ENCODE measurements around the gene GEN1.

The GEN1 gene

DNA sequence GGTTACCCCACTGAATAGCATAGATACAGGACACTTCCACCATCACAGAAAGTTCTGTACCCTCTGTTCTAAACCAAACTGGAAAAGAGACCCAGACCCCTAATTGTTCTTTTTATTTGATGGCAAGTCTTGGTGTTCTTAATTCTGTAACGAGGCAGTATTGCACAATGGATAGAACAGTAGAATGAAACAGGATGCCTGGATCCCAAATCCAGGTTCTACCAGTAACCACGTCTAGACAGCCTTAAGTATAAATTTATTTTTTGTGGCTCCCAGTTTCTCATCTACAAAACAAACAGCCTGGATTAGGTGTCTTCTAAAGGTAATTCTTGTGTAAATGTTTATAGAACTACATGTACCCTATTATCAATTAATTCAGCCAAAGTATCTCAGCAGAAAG lies 24.1 kb upstream of the GEN1 start:
- Histone ChIP-seq H3K9me2 (replicated peaks; ENCODE audit: insufficient read depth, low read length) (no peaks in the 10 kb centered on the region), H4K20me1 (ENCODE audit: insufficient read depth, low read length) (no peaks in the 10 kb centered on the region), H3K9ac (ENCODE audit: low read length) (no peak overlapping the region), H3K4me3 (ENCODE audit: low read length) (no peak overlapping the region), H3K4me2 (ENCODE audit: low read depth, low read length) (no peak overlapping the region), H3K9me3 (replicated peaks; ENCODE audit: insufficient read depth, low read length) (no peaks in the 10 kb centered on the region), H3K27me3 (replicated peaks; ENCODE audit: insufficient read depth, low read length) (no peaks in the 10 kb centered on the region), H3K4me1 (ENCODE audit: low read length) (no peaks in the 10 kb centered on the region), H3K36me3 (replicated peaks; ENCODE audit: insufficient read depth, low read length) (peaks cover 3% of the 10 kb centered on the region; the same call in 1 of the 2 replicates), H3K79me2 (ENCODE audit: low read length) (no peaks in the 10 kb centered on the region), H3K27ac (ENCODE audit: low read length) (no peak overlapping the region), H2AFZ (ENCODE audit: low read length) (no peak overlapping the region), H3F3A (ENCODE audit: insufficient read depth, low read length) (no peaks in the 10 kb centered on the region)
- TF ChIP-seq CTCF (IDR thresholded peaks at IDR 0.05; ENCODE audit: low read length) (no peak), EZH2phosphoT487 (IDR thresholded peaks at IDR 0.05; ENCODE audit: low read length) (no peak), EZH2 (optimal IDR thresholded peaks at IDR 0.05; ENCODE audit: low read depth, low read length) (no peak)
- no peak for DNase-seq

DNA sequence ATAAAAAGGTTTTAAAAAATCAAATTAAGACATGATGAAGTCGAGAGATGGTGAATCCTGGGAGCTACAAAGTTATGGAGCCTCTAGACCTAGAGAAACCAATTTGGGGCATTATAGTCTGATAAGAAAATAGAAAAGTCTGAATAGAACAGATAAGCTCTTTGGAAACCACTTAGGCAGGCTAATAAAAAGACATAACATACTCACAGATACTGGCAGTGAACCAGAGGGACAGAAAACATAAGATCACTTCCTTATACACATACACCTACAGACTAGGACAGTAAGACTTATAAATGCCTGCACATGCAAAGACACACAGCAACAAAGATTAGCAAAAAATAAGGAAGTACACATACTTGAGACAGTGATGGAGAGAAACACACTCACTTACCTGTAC lies 20.3 kb upstream of the GEN1 start:
- Histone ChIP-seq H3K9ac (ENCODE audit: low read length) (no peak overlapping the region), H3F3A (ENCODE audit: insufficient read depth, low read length) (no peaks in the 10 kb centered on the region), H3K9me2 (replicated peaks; ENCODE audit: insufficient read depth, low read length) (no peaks in the 10 kb centered on the region), H3K4me2 (ENCODE audit: low read depth, low read length) (no peak overlapping the region), H3K27ac (ENCODE audit: low read length) (no peak overlapping the region), H2AFZ (ENCODE audit: low read length) (no peak overlapping the region), H3K9me3 (replicated peaks; ENCODE audit: insufficient read depth, low read length) (no peaks in the 10 kb centered on the region), H3K79me2 (ENCODE audit: low read length) (no peaks in the 10 kb centered on the region), H3K4me1 (ENCODE audit: low read length) (no peaks in the 10 kb centered on the region), H3K4me3 (ENCODE audit: low read length) (no peak overlapping the region), H3K27me3 (replicated peaks; ENCODE audit: insufficient read depth, low read length) (no peaks in the 10 kb centered on the region), H3K36me3 (replicated peaks; ENCODE audit: insufficient read depth, low read length) (peaks cover 5% of the 10 kb centered on the region; the same call in 1 of the 2 replicates), H4K20me1 (ENCODE audit: insufficient read depth, low read length) (no peaks in the 10 kb centered on the region)
- no peak for DNase-seq
- TF ChIP-seq EZH2phosphoT487 (IDR thresholded peaks at IDR 0.05; ENCODE audit: low read length) (no peak), CTCF (IDR thresholded peaks at IDR 0.05; ENCODE audit: low read length) (no peak), EZH2 (optimal IDR thresholded peaks at IDR 0.05; ENCODE audit: low read depth, low read length) (no peak)

GRCh38 chr2:17735864-17736263 lies 18.1 kb upstream of the GEN1 start:
- TF ChIP-seq EZH2phosphoT487 (IDR thresholded peaks at IDR 0.05; ENCODE audit: low read length) (no peak), EZH2 (optimal IDR thresholded peaks at IDR 0.05; ENCODE audit: low read depth, low read length) (no peak), CTCF (IDR thresholded peaks at IDR 0.05; ENCODE audit: low read length) (no peak)
- no peak for DNase-seq
- no peaks in the 10 kb centered on the region for H3K9me2 ChIP-seq (replicated peaks; ENCODE audit: insufficient read depth, low read length)
- no peak overlapping the region for H3K4me2 ChIP-seq (ENCODE audit: low read depth, low read length)
- no peak overlapping the region for H2AFZ ChIP-seq (ENCODE audit: low read length)
- no peaks in the 10 kb centered on the region for H3K9me3 ChIP-seq (replicated peaks; ENCODE audit: insufficient read depth, low read length)
- H4K20me1 ChIP-seq (ENCODE audit: insufficient read depth, low read length) = no peaks in the 10 kb centered on the region
- no peak overlapping the region for H3K4me3 ChIP-seq (ENCODE audit: low read length)
- peaks cover 5% of the 10 kb centered on the region; the same call in 1 of the 2 replicates for H3K36me3 ChIP-seq (replicated peaks; ENCODE audit: insufficient read depth, low read length)
- H3K4me1 ChIP-seq (ENCODE audit: low read length) = no peaks in the 10 kb centered on the region
- no peaks in the 10 kb centered on the region for H3K27me3 ChIP-seq (replicated peaks; ENCODE audit: insufficient read depth, low read length)
- no peaks in the 10 kb centered on the region for H3K79me2 ChIP-seq (ENCODE audit: low read length)
- H3F3A ChIP-seq (ENCODE audit: insufficient read depth, low read length) = no peaks in the 10 kb centered on the region
- H3K9ac ChIP-seq (ENCODE audit: low read length) = no peak overlapping the region
- no peak overlapping the region for H3K27ac ChIP-seq (ENCODE audit: low read length)

Measured in MM.1S (cell line).